GM19468 (cell line): ENCODE measurements around the gene AUTS2.

ENCODE experiments used
- ATAC-seq: cut with Tn5 transposase; IDR thresholded peaks from one replicate; pipeline ENCODE4 v1.9.1; 2021; ENCODE audit warnings: mild to moderate bottlenecking, moderate library complexity, moderate number of reproducible peaks; ENCODE audit not compliant: unreplicated experiment; ENCODE audit errors: extremely low read depth

The AUTS2 gene

GRCh38 chr7:69827558-69827957 lies 229.3 kb downstream of the AUTS2 start:
- ATAC-seq: no peak

GRCh38 chr7:69832356-69832755 lies 234.1 kb downstream of the AUTS2 start:
- ATAC-seq: no peak

GRCh38 chr7:69833964-69834363 lies 235.7 kb downstream of the AUTS2 start:
- no peak for ATAC-seq

GRCh38 chr7:69836702-69837101 lies 238.4 kb downstream of the AUTS2 start:
- no peak for ATAC-seq

GRCh38 chr7:69837387-69838068 lies 239.3 kb downstream of the AUTS2 start:
- ATAC-seq: no peak

- ATAC-seq: no peak
Observed at GRCh38 chr7:69839782-69840181, 241.5 kb downstream of the AUTS2 start.

- ATAC-seq: no peak
Observed at GRCh38 chr7:69840248-69840647, 242.0 kb downstream of the AUTS2 start.

- ATAC-seq: no peak
Observed at GRCh38 chr7:69843653-69844052, 245.4 kb downstream of the AUTS2 start.

GRCh38 chr7:69844264-69844868 lies 246.1 kb downstream of the AUTS2 start:
- no peak for ATAC-seq

- ATAC-seq: no peak
Observed at GRCh38 chr7:69845721-69846495, 247.6 kb downstream of the AUTS2 start.

GRCh38 chr7:69847921-69848612 lies 249.8 kb downstream of the AUTS2 start:
- ATAC-seq: no peak

- ATAC-seq: no peak
Observed at GRCh38 chr7:69849268-69849667, 251.0 kb downstream of the AUTS2 start.

GRCh38 chr7:69857014-69857413 lies 258.7 kb downstream of the AUTS2 start:
- no peak for ATAC-seq

- ATAC-seq: no peak
Observed at GRCh38 chr7:69858471-69858870, 260.2 kb downstream of the AUTS2 start.

- no peak for ATAC-seq
Observed at GRCh38 chr7:69859342-69859741, 261.1 kb downstream of the AUTS2 start.

GRCh38 chr7:69860486-69860885 lies 262.2 kb downstream of the AUTS2 start:
- ATAC-seq: no peak

- ATAC-seq: no peak
Observed at GRCh38 chr7:69860941-69861622, 262.8 kb downstream of the AUTS2 start.

GRCh38 chr7:69862413-69863064 lies 264.3 kb downstream of the AUTS2 start:
- ATAC-seq: no peak

- ATAC-seq: no peak
Observed at GRCh38 chr7:69864274-69864673, 266.0 kb downstream of the AUTS2 start.

GRCh38 chr7:69864822-69865221 lies 266.5 kb downstream of the AUTS2 start:
- ATAC-seq: no peak
